PC-3 (cell line): Measurements from ENCODE around the gene ACTL7B. TPM values are rescaled to one million over a fixed set of nuclear protein-coding genes. Genes with fewer than 3 reads are reported as not detected.
A peak's percentile ranks its signal among the peaks of the same experiment; 100 is the strongest.

Source experiments
- ATAC-seq: fragments of 200-7000 bp; cut with Tn5 transposase; 2 replicates; pipeline ENCODE4 v1.9.1; 2020; ENCODE audit warnings: mild to moderate bottlenecking, moderate library complexity
- BruUV-seq: library from RNA; stranded (reverse); fragments of 400-500 nt; replicated peaks from 2 replicates; lab custom pipeline; 2021; lab: Mats Ljungman, UMichigan
- CTCF ChIA-PET: fragments of 300-600 bp; sonication (Branson Sonifier 250); formaldehyde crosslinking; loops from one replicate; lab custom pipeline; 2022; ENCODE audit warnings: antibody characterized with exemption; lab: Charles Lee
- POLR2A ChIA-PET: fragments of 300-600 bp; sonication (Branson Sonifier 250); formaldehyde crosslinking; loops from one replicate; lab custom pipeline; 2022; ENCODE audit warnings: antibody characterized with exemption; ENCODE audit not compliant: unreplicated experiment; lab: Charles Lee
- DNase-seq: peaks from one replicate; pipeline ENCODE4 v3.0.0-alpha.2; 2015
- H2AFZ ChIP-seq: fragments of 300-600 bp; sonication (generic); 2 replicates; pipeline ENCODE4 v1.6.0; 2016; ENCODE audit warnings: antibody characterized with exemption, low read length
- H3F3A ChIP-seq: fragments of 300-600 bp; sonication (generic); one replicate; pipeline ENCODE4 v1.6.0; 2017; ENCODE audit warnings: antibody characterized with exemption, low read length, control low read depth, mild to moderate bottlenecking; ENCODE audit not compliant: unreplicated experiment
- H3K27ac ChIP-seq: fragments of 300-600 bp; sonication (generic); 2 replicates; pipeline ENCODE4 v1.5.1; 2016; ENCODE audit warnings: mild to moderate bottlenecking, low read length
- H3K27me3 ChIP-seq: fragments of 300-600 bp; sonication (generic); 2 replicates; pipeline ENCODE4 v1.6.1; 2016; ENCODE audit warnings: low read length, mixed read lengths
- H3K36me3 ChIP-seq: fragments of 300-600 bp; sonication (generic); 2 replicates; pipeline ENCODE4 v1.6.1; 2016; ENCODE audit warnings: low read depth, mixed run types, low read length, mixed read lengths
- H3K4me1 ChIP-seq: fragments of 300-600 bp; sonication (generic); 2 replicates; pipeline ENCODE4 v1.5.1; 2016; ENCODE audit warnings: low read length; ENCODE audit not compliant: insufficient read depth
- H3K4me2 ChIP-seq: fragments of 300-600 bp; sonication (generic); 2 replicates; pipeline ENCODE4 v1.6.0; 2016; ENCODE audit warnings: low read length
- H3K4me3 ChIP-seq: fragments of 300-600 bp; sonication (generic); 2 replicates; pipeline ENCODE4 v1.5.1; 2016; ENCODE audit warnings: mild to moderate bottlenecking, low read length, mixed read lengths
- H3K79me2 ChIP-seq: fragments of 300-600 bp; sonication (generic); 2 replicates; pipeline ENCODE4 v1.6.1; 2017; ENCODE audit warnings: low read length, mixed read lengths
- H3K9ac ChIP-seq: fragments of 300-600 bp; sonication (generic); 2 replicates; pipeline ENCODE4 v1.6.0; 2016; ENCODE audit warnings: mild to moderate bottlenecking, low read length
- H3K9me2 ChIP-seq: fragments of 300-600 bp; sonication (generic); replicated peaks from 2 replicates; pipeline ENCODE4 v1.6.1; 2016; ENCODE audit warnings: mixed run types, low read length, mixed read lengths
- H3K9me3 ChIP-seq: fragments of 300-600 bp; sonication (generic); 2 replicates; pipeline ENCODE4 v1.6.1; 2016; ENCODE audit warnings: low read length, mixed read lengths
- H4K20me1 ChIP-seq: fragments of 300-600 bp; sonication (generic); 2 replicates; pipeline ENCODE4 v1.6.1; 2016; ENCODE audit warnings: low read length, mixed read lengths
- EZH2 ChIP-seq: fragments of 300-600 bp; sonication (generic); IDR thresholded peaks from one replicate; pipeline ENCODE4 v1.6.1; 2017; ENCODE audit warnings: antibody characterized with exemption, mild to moderate bottlenecking, low read length; ENCODE audit not compliant: unreplicated experiment
- EZH2phosphoT487 ChIP-seq: fragments of 300-600 bp; sonication (generic); IDR thresholded peaks from 2 replicates; pipeline ENCODE4 v1.6.1; 2018; ENCODE audit warnings: mild to moderate bottlenecking, antibody characterized with exemption, low read length, borderline replicate concordance
- intact Hi-C: fragments of 100-400 bp; cut with micrococcal nuclease; formaldehyde crosslinking; loops from 2 replicates; pipeline ENCODE4 v1.9.0; 2023
- total RNA-seq: library from RNA; depleted of rRNA; stranded (reverse); fragments of >200 nt; gene quantifications from 2 replicates; pipeline ENCODE4 v1.2.3, GENCODE V29; 2014
- TF ChIP-seq, protein P1 (sequence below): fragments of 300-600 bp; sonication (generic); conservative IDR thresholded peaks from 2 replicates; pipeline ENCODE4 v1.5.1; 2017; ENCODE audit warnings: antibody characterized with exemption, low read depth, mild to moderate bottlenecking, low read length

Gene ACTL7B
- total RNA-seq, 1 experiment from 2014 or later: not detected

GRCh38 chr9:108832179-108832500 lies 23.6 kb downstream of the ACTL7B start:
- no peaks in the 10 kb centered on the region for H3K9me2 ChIP-seq
- no peaks in the 10 kb centered on the region for H3K79me2 ChIP-seq
- no peaks in the 10 kb centered on the region for H4K20me1 ChIP-seq
- no peaks in the 10 kb centered on the region for H3F3A ChIP-seq
- H3K4me1 ChIP-seq: peaks cover 49% of the 10 kb centered on the region
- 0 out of 2 replicates have a peak overlapping the region, but pooled peaks have one; percentile 13 for H2AFZ ChIP-seq
- no peak for DNase-seq
- ATAC-seq: no peak
- peak overlapping the region; percentile 56 for H3K27ac ChIP-seq
- H3K4me2 ChIP-seq: no peak overlapping the region
- intact Hi-C loops: no loop called here
- ChIA-PET POLR2A (no interaction called here), CTCF (no interaction called here)
- no peak overlapping the region for H3K4me3 ChIP-seq
- H3K27me3 ChIP-seq: no peaks in the 10 kb centered on the region
- H3K36me3 ChIP-seq: no peaks in the 10 kb centered on the region
- BruUV-seq: no TSS peak
- no peaks in the 10 kb centered on the region for H3K9me3 ChIP-seq
- H3K9ac ChIP-seq: no peak overlapping the region
- TF ChIP-seq, protein P1, sequence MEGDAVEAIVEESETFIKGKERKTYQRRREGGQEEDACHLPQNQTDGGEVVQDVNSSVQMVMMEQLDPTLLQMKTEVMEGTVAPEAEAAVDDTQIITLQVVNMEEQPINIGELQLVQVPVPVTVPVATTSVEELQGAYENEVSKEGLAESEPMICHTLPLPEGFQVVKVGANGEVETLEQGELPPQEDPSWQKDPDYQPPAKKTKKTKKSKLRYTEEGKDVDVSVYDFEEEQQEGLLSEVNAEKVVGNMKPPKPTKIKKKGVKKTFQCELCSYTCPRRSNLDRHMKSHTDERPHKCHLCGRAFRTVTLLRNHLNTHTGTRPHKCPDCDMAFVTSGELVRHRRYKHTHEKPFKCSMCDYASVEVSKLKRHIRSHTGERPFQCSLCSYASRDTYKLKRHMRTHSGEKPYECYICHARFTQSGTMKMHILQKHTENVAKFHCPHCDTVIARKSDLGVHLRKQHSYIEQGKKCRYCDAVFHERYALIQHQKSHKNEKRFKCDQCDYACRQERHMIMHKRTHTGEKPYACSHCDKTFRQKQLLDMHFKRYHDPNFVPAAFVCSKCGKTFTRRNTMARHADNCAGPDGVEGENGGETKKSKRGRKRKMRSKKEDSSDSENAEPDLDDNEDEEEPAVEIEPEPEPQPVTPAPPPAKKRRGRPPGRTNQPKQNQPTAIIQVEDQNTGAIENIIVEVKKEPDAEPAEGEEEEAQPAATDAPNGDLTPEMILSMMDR: no peak
- no peak for TF ChIP-seq EZH2phosphoT487
- TF ChIP-seq EZH2: no peak

GRCh38 chr9:108831496-108832178 lies 24.1 kb downstream of the ACTL7B start:
- ChIA-PET POLR2A (no interaction called here), CTCF (no interaction called here)
- H3K79me2 ChIP-seq: no peaks in the 10 kb centered on the region
- no peaks in the 10 kb centered on the region for H4K20me1 ChIP-seq
- DNase-seq (peak; percentile 72), ATAC-seq (no peak)
- BruUV-seq: no TSS peak
- no peak overlapping the region for H3K4me2 ChIP-seq
- H3K27me3 ChIP-seq: no peaks in the 10 kb centered on the region
- H3K9ac ChIP-seq: no peak overlapping the region
- no peaks in the 10 kb centered on the region for H3F3A ChIP-seq
- H3K9me2 ChIP-seq: no peaks in the 10 kb centered on the region
- H3K36me3 ChIP-seq: no peaks in the 10 kb centered on the region
- peak overlapping the region; percentile 56 for H3K27ac ChIP-seq
- H3K4me1 ChIP-seq: peaks cover 44% of the 10 kb centered on the region
- H3K4me3 ChIP-seq: no peak overlapping the region
- TF ChIP-seq EZH2: no peak
- TF ChIP-seq, protein P1: no peak
- TF ChIP-seq EZH2phosphoT487: no peak
- intact Hi-C loops: no loop called here
- H2AFZ ChIP-seq: 0 out of 2 replicates have a peak overlapping the region, but pooled peaks have one; percentile 13
- no peaks in the 10 kb centered on the region for H3K9me3 ChIP-seq

DNA sequence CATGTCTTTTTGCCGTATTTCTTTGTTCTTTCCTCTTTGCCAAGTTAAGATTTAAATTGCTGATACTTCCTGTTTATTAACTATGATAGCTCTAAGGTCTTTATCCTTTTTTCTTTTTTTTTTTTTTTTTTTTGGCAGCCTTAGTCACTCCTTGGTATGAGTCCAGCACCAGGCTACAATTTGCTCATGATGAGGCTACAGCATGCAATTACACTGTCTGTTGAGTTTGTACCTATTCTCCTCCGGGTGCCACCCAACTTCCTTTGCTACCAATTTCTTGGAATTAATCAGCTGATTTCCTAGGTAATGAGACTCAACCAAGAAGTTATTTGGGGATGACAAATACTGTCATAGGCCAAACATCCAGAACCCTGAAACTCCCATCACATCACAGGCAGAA lies 25.5 kb downstream of the ACTL7B start:
- CTCF ChIA-PET: interaction anchor here (0.6 kb wide), 1 partner anchor 1010 kb away, joined by 7 read pairs; no protein-coding TSS in a partner anchor

More for the DNA sequence above, 25.5 kb downstream of the ACTL7B start:
- no peak overlapping the region for H3K4me3 ChIP-seq
- no peaks in the 10 kb centered on the region for H3F3A ChIP-seq
- H3K36me3 ChIP-seq: no peaks in the 10 kb centered on the region
- peaks cover 31% of the 10 kb centered on the region for H3K4me1 ChIP-seq
- H3K27ac ChIP-seq: no peak overlapping the region
- DNase-seq: peak; percentile 36
- no peaks in the 10 kb centered on the region for H3K79me2 ChIP-seq
- POLR2A ChIA-PET: interaction anchor here (0.6 kb wide), 3 partner anchors 1142 to 1801 kb away, joined by 6 to 16 read pairs (median 15); partner anchors contain the start of gene TXN
- no peak overlapping the region for H3K4me2 ChIP-seq
- H2AFZ ChIP-seq: no peak overlapping the region
- TF ChIP-seq EZH2phosphoT487 (no peak), EZH2 (no peak)
- TF ChIP-seq, protein P1: no peak
- H3K9me3 ChIP-seq: no peaks in the 10 kb centered on the region
- intact Hi-C loops: no loop called here
- H3K9me2 ChIP-seq: no peaks in the 10 kb centered on the region
- H3K27me3 ChIP-seq: no peaks in the 10 kb centered on the region
- peak; percentile 27; the same call in 1 of the 2 replicates for ATAC-seq
- H3K9ac ChIP-seq: no peak overlapping the region
- H4K20me1 ChIP-seq: no peaks in the 10 kb centered on the region
- BruUV-seq: no TSS peak
